ENCODE data around the gene SMOC1.

Gene SMOC1

DNA sequence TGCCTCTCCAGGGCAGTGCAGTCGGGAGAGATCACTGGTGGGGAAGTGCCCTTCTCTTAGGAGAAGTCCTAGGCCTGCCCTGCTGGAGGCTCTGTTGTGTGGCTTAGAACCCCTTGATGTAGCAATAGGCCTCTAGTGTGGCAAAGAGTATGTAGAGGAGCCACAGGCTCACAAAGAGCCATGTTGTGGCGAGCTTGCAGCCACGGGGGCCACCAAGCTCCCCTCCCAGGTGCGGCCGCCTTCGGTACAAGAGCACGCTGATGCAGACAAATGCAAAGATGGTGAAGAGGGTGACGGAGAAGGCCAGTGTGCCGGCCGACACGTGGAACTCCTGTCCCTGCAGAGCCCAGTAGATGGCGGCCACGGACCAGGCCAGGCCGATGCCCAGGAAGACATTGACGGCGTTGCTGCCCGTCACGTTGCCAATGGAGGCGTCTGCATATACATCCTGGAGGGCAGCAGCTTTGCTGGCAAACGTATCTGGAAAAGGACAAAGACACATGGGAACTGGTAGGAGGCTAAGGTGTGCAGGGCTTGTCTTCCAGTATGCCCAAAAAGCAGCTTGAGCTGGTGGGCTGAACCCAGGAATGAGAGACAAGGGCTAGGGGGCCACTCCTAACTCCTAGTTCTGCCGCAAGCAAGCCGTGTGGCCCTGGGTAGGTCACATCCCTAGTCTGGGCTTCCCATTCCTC lies 166.8 kb downstream of the SMOC1 start:
- Histone ChIP-seq H3K9ac (no peak overlapping the region), H3K36me3 (ENCODE audit: insufficient read depth) (no peaks in the 10 kb centered on the region), H3K4me2 (no peak overlapping the region), H4K20me1 (ENCODE audit: insufficient read depth) (no peaks in the 10 kb centered on the region), H3K27me3 (ENCODE audit: insufficient read depth, low read depth) (no peaks in the 10 kb centered on the region), H3K27ac (no peak overlapping the region), H3K4me3 (IDR thresholded peaks at IDR 0.05; ENCODE audit: insufficient read depth, low read depth, low read length) (no peak overlapping the region), H2AFZ (ENCODE audit: low read depth) (no peak overlapping the region), H3K79me2 (ENCODE audit: insufficient read depth, low read depth) (no peaks in the 10 kb centered on the region), H3K4me1 (ENCODE audit: low read depth, poor library complexity, severe bottlenecking) (no peaks in the 10 kb centered on the region)
- TF ChIP-seq CTCF (conservative IDR thresholded peaks at IDR 0.05; ENCODE audit: low read depth, low read length), result no peak

GRCh38 chr14:70047598-70048312 lies 168.5 kb downstream of the SMOC1 start:
- Histone ChIP-seq H3K4me3 (IDR thresholded peaks at IDR 0.05; ENCODE audit: insufficient read depth, low read depth, low read length) (no peak overlapping the region), H3K4me1 (ENCODE audit: low read depth, poor library complexity, severe bottlenecking) (no peaks in the 10 kb centered on the region), H3K79me2 (ENCODE audit: insufficient read depth, low read depth) (no peaks in the 10 kb centered on the region), H3K9ac (no peak overlapping the region), H4K20me1 (ENCODE audit: insufficient read depth) (no peaks in the 10 kb centered on the region), H3K27me3 (ENCODE audit: insufficient read depth, low read depth) (no peaks in the 10 kb centered on the region), H3K36me3 (ENCODE audit: insufficient read depth) (no peaks in the 10 kb centered on the region), H3K27ac (no peak overlapping the region), H3K4me2 (no peak overlapping the region), H2AFZ (ENCODE audit: low read depth) (no peak overlapping the region)
- no peak for TF ChIP-seq CTCF (conservative IDR thresholded peaks at IDR 0.05; ENCODE audit: low read depth, low read length)

- H2AFZ ChIP-seq (ENCODE audit: low read depth), result no peak overlapping the region
- no peaks in the 10 kb centered on the region for H3K27me3 ChIP-seq (ENCODE audit: insufficient read depth, low read depth)
- H3K27ac ChIP-seq, result no peak overlapping the region
- H3K4me3 ChIP-seq (IDR thresholded peaks at IDR 0.05; ENCODE audit: insufficient read depth, low read depth, low read length), result no peak overlapping the region
- H3K36me3 ChIP-seq (ENCODE audit: insufficient read depth), result no peaks in the 10 kb centered on the region
- no peak overlapping the region for H3K4me2 ChIP-seq
- no peaks in the 10 kb centered on the region for H3K79me2 ChIP-seq (ENCODE audit: insufficient read depth, low read depth)
- H3K4me1 ChIP-seq (ENCODE audit: low read depth, poor library complexity, severe bottlenecking), result no peaks in the 10 kb centered on the region
- no peaks in the 10 kb centered on the region for H4K20me1 ChIP-seq (ENCODE audit: insufficient read depth)
- H3K9ac ChIP-seq, result no peak overlapping the region
- no peak for TF ChIP-seq CTCF (conservative IDR thresholded peaks at IDR 0.05; ENCODE audit: low read depth, low read length)
Measured at GRCh38 chr14:70048313-70048654, 169.1 kb downstream of the SMOC1 start.

GRCh38 chr14:70049605-70050004 lies 170.4 kb downstream of the SMOC1 start:
- no peak overlapping the region for H3K27ac ChIP-seq

More at GRCh38 chr14:70049605-70050004, 170.4 kb downstream of the SMOC1 start:
- H2AFZ ChIP-seq (ENCODE audit: low read depth), result no peak overlapping the region
- H3K9ac ChIP-seq, result no peak overlapping the region
- no peaks in the 10 kb centered on the region for H3K79me2 ChIP-seq (ENCODE audit: insufficient read depth, low read depth)
- no peaks in the 10 kb centered on the region for H4K20me1 ChIP-seq (ENCODE audit: insufficient read depth)
- TF ChIP-seq CTCF (conservative IDR thresholded peaks at IDR 0.05; ENCODE audit: low read depth, low read length), result no peak
- no peak overlapping the region for H3K4me3 ChIP-seq (IDR thresholded peaks at IDR 0.05; ENCODE audit: insufficient read depth, low read depth, low read length)
- H3K36me3 ChIP-seq (ENCODE audit: insufficient read depth), result no peaks in the 10 kb centered on the region
- H3K4me1 ChIP-seq (ENCODE audit: low read depth, poor library complexity, severe bottlenecking), result no peaks in the 10 kb centered on the region
- no peaks in the 10 kb centered on the region for H3K27me3 ChIP-seq (ENCODE audit: insufficient read depth, low read depth)
- H3K4me2 ChIP-seq, result no peak overlapping the region
